DMS153 treated with DMSO at 0.1 percent for 48 hours (cell line): ENCODE results near the gene NIF3L1.
A peak's percentile ranks its signal among the peaks of the same experiment; 100 is the strongest.

Source experiments
- DNase-seq: peaks from one replicate; lab custom pipeline; 2025; ENCODE audit not compliant: unreplicated experiment; lab: John Stamatoyannopoulos, UW

NIF3L1 gene, protein sequence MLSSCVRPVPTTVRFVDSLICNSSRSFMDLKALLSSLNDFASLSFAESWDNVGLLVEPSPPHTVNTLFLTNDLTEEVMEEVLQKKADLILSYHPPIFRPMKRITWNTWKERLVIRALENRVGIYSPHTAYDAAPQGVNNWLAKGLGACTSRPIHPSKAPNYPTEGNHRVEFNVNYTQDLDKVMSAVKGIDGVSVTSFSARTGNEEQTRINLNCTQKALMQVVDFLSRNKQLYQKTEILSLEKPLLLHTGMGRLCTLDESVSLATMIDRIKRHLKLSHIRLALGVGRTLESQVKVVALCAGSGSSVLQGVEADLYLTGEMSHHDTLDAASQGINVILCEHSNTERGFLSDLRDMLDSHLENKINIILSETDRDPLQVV

GRCh38 chr2:200888704-200889625 is at the start of gene NIF3L1, which contains the start of gene PPIL3:
Gene NIF3L1 (plus strand): TSS chr2:200889371. CDS start chr2:200891944, 2,573 bp downstream.
Gene PPIL3 (minus strand): TSS chr2:200889077. CDS start chr2:200887615, 1,462 bp downstream.
- DNase-seq: peak; percentile 90

DNA sequence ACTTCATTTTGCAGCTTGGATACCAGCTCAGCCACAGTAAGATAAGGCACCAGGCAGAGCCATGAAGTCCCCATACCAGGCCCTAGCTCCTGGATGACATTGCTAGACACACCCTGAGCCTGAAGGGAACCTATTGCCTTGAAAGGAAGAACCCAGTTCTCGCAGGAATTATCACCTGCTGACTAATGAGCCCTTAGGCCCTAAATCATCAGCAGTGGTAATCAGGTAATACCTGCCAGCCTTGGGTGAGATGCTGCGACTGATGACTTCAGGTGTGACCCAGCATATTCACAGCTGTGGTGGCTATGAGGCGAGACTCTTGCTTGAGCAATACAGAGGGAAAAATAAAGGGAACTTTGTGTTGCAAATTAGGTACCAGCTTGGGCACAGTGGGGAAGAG is 49.7 kb upstream of the NIF3L1 start:
- DNase-seq: no peak

DNA sequence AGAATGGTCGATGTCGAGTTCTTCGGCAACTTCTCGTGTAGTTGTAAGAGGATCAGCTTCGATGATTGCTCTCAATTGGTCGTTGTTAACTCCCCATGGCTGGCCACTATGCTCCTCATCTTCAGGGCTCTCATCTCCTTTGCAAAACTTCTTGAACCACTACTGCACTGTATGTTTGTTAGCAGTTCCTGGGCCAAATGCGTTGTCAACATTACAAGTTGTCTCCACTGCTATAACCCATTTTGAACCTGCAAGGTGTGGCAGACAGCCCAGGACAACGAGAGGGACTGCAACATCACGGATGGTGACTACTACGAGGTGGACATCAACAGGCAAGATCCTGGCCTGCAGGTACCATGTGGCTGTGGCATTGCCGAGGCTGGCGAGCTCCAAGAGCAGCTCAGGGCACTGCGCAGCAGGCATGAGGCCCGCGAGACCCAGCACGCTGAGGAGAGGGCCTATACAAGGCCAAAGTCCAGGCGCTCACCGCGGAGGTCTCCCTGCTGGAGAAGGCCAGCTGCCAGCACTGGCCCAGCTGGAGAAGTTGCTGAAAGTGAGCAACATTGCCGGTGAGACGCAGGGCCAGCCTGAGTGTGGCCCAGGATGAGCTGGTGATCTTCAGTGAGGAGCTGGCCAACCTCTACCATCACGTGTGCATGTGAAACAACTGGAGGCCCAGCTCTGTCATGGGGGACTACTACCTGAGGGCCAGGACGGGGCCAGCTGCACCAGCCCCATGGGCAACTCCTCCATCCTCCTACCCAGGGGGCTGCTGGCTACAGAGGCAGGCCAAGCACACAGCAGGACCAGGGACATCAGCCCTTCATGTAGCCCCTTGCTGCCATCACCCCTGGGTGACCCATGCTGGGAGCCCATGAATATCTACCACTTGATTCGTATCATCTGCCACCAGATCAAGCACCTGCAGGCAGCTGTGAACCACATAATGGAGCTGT is 44.9 kb upstream of the NIF3L1 start:
- DNase-seq: no peak

- DNase-seq: no peak
These were observed 44.0 kb upstream of the NIF3L1 start for GRCh38 chr2:200845194-200845593.

GRCh38 chr2:200845669-200846325 is 43.4 kb upstream of the NIF3L1 start:
- no peak for DNase-seq

- no peak for DNase-seq
These were observed 41.9 kb upstream of the NIF3L1 start for GRCh38 chr2:200847269-200847668.

DNA sequence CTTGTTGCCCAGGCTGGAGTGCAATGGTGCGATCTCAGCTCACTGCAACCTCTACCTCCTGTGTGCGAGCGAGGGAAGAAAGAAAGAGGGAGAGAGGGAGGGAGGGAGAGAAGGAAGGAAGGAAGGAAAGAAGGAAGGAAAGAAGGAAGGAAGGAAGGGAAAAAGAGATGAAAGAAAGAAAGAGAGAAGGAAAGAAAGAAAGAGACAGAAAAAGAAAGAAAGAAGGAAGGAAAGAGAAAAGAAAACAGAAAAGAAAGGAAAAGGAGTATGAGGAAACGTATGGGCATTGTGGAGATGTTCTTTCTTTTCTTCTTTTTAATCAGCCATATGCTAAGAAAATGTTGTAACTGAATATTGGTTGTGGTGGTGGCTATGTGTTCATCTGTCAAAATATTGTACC is 41.2 kb upstream of the NIF3L1 start:
- no peak for DNase-seq

DNA sequence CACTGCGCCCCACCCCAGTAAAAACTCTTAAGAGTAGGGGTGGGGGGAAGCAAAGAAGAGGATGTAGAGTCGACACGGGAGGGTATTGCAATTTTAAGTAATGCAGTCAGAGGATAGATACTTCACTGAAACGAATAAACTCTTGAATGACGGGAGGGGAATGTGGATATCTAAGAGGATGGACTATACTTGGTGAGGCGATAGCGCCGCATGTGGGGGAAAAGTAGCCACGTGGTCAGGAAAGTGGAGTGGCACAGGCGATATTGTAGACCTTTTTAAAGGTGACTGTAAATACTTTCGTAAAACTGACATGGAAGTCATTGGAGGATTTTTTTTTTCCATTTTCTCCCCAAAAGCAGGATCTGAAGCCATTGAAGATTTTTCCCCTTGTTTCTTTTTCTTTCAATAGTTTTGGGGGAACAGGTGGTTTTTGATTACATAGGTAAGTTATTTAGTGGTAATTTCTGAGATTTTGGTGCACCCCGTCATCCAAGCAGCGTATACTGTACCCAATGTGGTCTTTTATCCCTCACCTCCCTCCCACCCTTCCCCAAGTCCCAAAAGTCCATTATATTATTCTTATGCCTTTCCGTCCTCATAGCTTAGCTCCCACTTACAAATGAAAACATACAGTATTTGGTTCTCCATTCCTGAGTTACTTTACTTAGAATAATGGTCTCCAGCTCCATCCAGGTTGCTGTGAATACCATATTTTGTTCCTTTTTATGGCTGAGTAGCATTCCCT is 38.5 kb upstream of the NIF3L1 start:
- no peak for DNase-seq

DNA sequence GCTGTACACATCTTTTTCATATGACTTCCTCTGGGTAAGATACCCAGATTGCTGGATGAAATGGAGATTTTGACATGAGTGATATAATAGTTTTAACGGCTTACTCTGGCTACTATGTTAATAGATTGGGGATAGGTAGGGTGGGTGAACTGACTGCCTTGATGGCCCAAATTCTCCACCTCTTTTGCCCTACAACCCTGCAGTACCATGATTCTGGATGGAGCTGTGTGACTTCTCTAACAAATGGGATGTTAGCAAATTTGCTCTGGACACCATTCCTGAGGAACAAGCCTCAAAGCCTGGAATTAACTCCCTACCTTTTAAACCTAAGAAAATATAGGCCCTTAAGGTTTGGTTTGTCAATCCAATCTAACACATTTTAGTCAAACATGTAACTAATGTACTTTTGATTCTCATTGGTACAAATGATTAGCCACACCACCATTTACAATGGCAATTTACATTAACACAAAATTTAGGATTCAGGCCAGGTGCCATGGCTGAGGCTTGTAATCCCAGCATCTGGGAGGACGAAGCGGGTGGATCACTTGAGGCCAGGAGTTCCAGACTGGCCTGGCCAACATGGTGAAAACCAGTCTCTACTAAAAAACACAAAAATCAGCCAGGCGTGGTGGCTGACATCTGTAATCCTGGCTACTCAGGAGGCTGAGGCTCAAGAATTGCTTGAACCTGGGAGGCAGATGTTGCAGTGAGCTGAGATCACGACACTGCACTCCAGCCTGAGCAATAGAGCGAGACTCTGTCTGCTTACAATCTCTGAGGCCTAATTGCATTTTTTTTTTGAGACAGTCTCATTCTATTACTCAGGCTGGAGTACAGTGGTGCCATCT is 37.5 kb upstream of the NIF3L1 start:
- no peak for DNase-seq

DNA sequence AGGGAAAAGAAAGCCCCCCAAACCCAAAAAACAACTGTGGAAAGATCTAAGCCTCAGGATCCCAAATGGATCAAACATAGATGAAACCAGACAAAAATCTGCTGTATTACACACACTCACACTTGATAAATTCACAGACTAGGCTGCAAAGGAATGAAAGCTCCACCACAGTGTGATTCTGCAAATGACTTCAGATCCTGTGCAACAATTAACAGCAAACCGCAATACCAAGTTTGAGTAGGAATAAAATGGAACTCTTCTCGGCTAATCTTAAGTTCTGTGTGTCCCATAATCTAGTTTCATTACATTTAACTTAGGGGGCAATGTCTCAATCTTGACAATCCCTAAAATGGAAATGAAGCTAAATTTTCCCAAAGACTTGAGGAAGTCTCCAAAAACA is 36.6 kb upstream of the NIF3L1 start:
- DNase-seq: no peak

- DNase-seq: no peak
These were observed 32.4 kb upstream of the NIF3L1 start for GRCh38 chr2:200856806-200857205.

DNA sequence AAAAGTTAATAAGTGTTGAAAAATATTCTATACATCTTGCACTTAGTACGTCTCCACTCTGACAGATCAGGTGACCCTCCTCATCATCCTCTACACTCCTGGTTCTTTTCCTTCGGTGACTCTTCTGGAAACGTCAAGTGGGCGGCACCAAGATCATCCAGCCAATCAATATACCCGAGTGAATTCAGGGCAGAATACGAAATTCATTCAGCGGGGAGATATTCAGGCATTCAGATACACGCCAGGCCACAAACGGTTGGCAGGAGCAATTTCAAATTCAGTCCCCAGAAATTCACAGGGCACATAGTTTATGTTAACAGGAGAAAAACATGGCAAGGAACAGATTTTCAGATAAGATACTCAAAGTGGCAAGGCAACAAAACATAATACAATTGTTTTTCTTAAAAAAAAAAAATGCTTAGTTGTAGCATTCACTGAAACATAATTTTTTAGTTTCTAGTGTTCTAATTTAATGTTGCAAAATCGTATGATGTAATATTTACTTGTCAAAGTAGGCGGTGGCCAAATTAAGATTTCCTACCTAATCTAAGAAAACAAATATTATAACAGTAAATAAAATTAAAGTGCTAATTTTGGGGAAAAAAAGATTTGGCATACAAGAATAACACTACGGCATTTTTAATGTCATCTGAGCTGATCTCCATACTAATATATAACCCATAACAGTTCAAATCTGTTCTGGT is 28.9 kb upstream of the NIF3L1 start:
- no peak for DNase-seq

- DNase-seq: no peak
These were observed 27.5 kb upstream of the NIF3L1 start for GRCh38 chr2:200861617-200862155.

DNA sequence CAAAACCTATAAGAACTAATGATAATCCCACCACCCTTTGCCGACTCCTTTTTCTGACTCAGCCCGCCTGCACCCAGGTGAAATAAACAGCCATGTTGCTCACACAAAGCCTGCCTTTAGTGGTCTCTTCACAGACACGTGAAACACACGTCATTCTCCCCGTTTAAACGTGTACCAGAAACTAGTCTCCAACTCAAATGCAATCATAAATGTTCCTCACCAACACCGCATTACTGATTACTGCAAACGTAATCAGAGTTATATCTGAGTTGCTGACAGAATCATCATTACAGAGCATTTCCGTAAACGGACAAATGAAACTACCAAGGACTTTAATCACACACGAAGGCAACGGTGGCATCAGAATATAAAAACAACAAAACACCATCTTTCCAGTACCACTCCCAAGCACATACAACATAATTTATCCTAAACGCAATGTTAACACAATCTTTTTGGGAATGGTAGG is 26.6 kb upstream of the NIF3L1 start:
- DNase-seq: no peak

DNA sequence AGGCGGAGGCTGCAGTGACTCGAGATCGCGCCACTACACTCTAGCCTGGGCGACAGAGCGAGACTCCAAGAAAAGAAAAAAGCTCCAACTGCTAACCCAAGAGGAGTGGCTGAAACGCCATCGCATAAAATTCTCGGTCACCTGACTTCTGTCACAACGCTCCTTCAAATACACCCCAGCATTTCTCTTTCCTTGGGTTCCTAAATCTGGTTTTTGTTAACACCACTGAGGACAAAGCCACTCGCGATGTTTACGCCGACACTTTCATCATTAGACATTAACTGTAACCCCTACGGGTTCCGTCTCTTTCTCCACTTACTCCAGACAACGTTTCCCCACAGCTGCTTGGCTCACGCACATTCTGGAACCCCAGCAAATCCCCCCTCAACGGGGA is 25.4 kb upstream of the NIF3L1 start:
- no peak for DNase-seq

GRCh38 chr2:200864176-200865034 is 24.8 kb upstream of the NIF3L1 start, which contains the start of gene CLK1:
Gene CLK1 (minus strand): TSS chr2:200864658. CDS start chr2:200861862, 2,796 bp downstream.
- DNase-seq: peak; percentile 13

GRCh38 chr2:200869014-200869413 is 20.2 kb upstream of the NIF3L1 start:
- DNase-seq: no peak
